CD4-positive, alpha-beta memory T cell (primary cell): ENCODE results near the gene MTHFD2. TPM values are rescaled to one million over a fixed set of nuclear protein-coding genes. Genes with fewer than 3 reads are reported as not detected.

Experiments used
- CTCF ChIA-PET: fragments of 350-600 bp; sonication (Branson Sonifier 250); formaldehyde crosslinking; loops from one replicate; lab custom pipeline; 2021; ENCODE audit warnings: inconsistent platforms; ENCODE audit not compliant: partially characterized antibody; lab: Charles Lee
- POLR2A ChIA-PET: fragments of 350-600 bp; sonication (Branson Sonifier 250); formaldehyde crosslinking; loops from one replicate; lab custom pipeline; 2021; ENCODE audit not compliant: partially characterized antibody; lab: Charles Lee
- DNase-seq, 5 donors: peaks; one replicate each; pipeline versions ENCODE4 v3.0.0 to v3.0.0-alpha.2; 2020 to 2022; ENCODE audit warnings: mixed read lengths in 1 of 5
- H3K27ac ChIP-seq: one replicate; pipeline ENCODE4 v1.7.0; 2013; ENCODE audit warnings: low read depth, low read length
- H3K27me3 ChIP-seq: 2 replicates; pipeline ENCODE4 v1.7.0; 2013; ENCODE audit warnings: mild to moderate bottlenecking, low read length, moderate library complexity; ENCODE audit not compliant: insufficient read depth
- H3K36me3 ChIP-seq: 2 replicates; pipeline ENCODE4 v1.7.0; 2013; ENCODE audit warnings: mild to moderate bottlenecking, low read length, moderate library complexity; ENCODE audit not compliant: insufficient read depth
- H3K4me1 ChIP-seq: 2 replicates; pipeline ENCODE4 v1.7.0; 2013; ENCODE audit warnings: mild to moderate bottlenecking, low read length, moderate library complexity; ENCODE audit not compliant: insufficient read depth
- H3K4me3 ChIP-seq, 2 donors: one replicate each; pipeline ENCODE4 v1.7.0; 2013; ENCODE audit warnings: low read length in 2 of 2, mild to moderate bottlenecking in 1 of 2
- H3K9me3 ChIP-seq, 2 donors: one replicate each; pipeline ENCODE4 v1.7.0; 2013; ENCODE audit warnings: low read length in 2 of 2, control low read depth in 1 of 2; ENCODE audit not compliant: control insufficient read depth in 1 of 2
- H3K27ac Mint-ChIP-seq, 7 donors: one replicate each; pipeline ENCODE4 v1.8.0; 2020 to 2021; ENCODE audit warnings: mixed read lengths in 7 of 7, mild to moderate bottlenecking in 6 of 7, inconsistent platforms in 3 of 7, moderate library complexity in 3 of 7
- H3K27me3 Mint-ChIP-seq, 2 donors: one replicate each; pipeline ENCODE4 v1.8.0; 2020 to 2021; ENCODE audit warnings: mixed read lengths in 2 of 2
- H3K36me3 Mint-ChIP-seq, 2 donors: one replicate each; pipeline ENCODE4 v1.8.0; 2020 to 2021; ENCODE audit warnings: mixed read lengths in 2 of 2, inconsistent platforms in 1 of 2, mild to moderate bottlenecking in 1 of 2
- H3K4me1 Mint-ChIP-seq, 4 donors: one replicate each; pipeline ENCODE4 v1.8.0; 2020 to 2021; ENCODE audit warnings: mixed read lengths in 4 of 4, mild to moderate bottlenecking in 1 of 4
- H3K4me3 Mint-ChIP-seq, 8 donors: one replicate each; pipeline ENCODE4 v1.8.0; 2020 to 2021; ENCODE audit warnings: mixed read lengths in 8 of 8, mild to moderate bottlenecking in 7 of 8, moderate library complexity in 6 of 8, inconsistent platforms in 3 of 8
- H3K9me3 Mint-ChIP-seq, 8 donors: one replicate each; pipeline ENCODE4 v1.8.0; 2020 to 2021; ENCODE audit warnings: mixed read lengths in 8 of 8, mild to moderate bottlenecking in 5 of 8, inconsistent platforms in 3 of 8, moderate library complexity in 1 of 8
- intact Hi-C: fragments of 100-400 bp; cut with micrococcal nuclease; formaldehyde crosslinking; loops from one replicate; pipeline ENCODE4 v1.15.1; 2023
- polyA plus RNA-seq, 2 donors: library from polyadenylated mRNA; unstranded; fragments of 300-500 nt; fragmentation: Illumina TruSeq; gene quantifications; one replicate each; pipeline ENCODE4 v1.2.3, GENCODE V29; 2021
- total RNA-seq, 2 experiments: library from RNA; stranded (reverse); gene quantifications; one replicate each; pipeline ENCODE4 v1.2.3, GENCODE V29; 2021

Gene MTHFD2
- total and polyA plus RNA-seq, 4 experiments from 2014 or later, result 13.7 to 25.0 (median 20.1) TPM

- H3K4me1 ChIP-seq, result peaks cover 13% of the 10 kb centered on the region
- POLR2A ChIA-PET, result interaction anchor here (0.8 kb wide), 1 partner anchor 16 kb away, joined by 3 read pairs; the partner anchor contains the start of gene MOB1A
- H3K36me3 ChIP-seq, result no peaks in the 10 kb centered on the region
- Mint-ChIP-seq H3K27ac (no peak overlapping the region), H3K27me3 (peaks cover 0 to 3% of the 10 kb centered on the region in 2 donors), H3K9me3 (no peaks in the 10 kb centered on the region), H3K4me3 (no peak overlapping the region), H3K4me1 (peaks cover 11 to 20% (median 15%) of the 10 kb centered on the region in 4 donors), H3K36me3 (peaks cover 0 to 4% of the 10 kb centered on the region in 2 donors)
- DNase-seq, result no peak
- intact Hi-C loops, result loop anchor here (5.0 to 10.0 kb wide), 2 partner anchors 200 to 807 kb away; partner anchors contain the start of gene ALMS1
- CTCF ChIA-PET, result no interaction called here
- H3K27ac ChIP-seq, result no peak overlapping the region
- H3K27me3 ChIP-seq, result no peaks in the 10 kb centered on the region
- H3K4me3 ChIP-seq, result no peak overlapping the region
- H3K9me3 ChIP-seq, result no peaks in the 10 kb centered on the region
These were observed 3.6 kb upstream of the MTHFD2 start for GRCh38 chr2:74194799-74195198.

- Histone ChIP-seq H3K4me3 (no peak overlapping the region), H3K27me3 (no peaks in the 10 kb centered on the region), H3K27ac (no peak overlapping the region), H3K36me3 (no peaks in the 10 kb centered on the region), H3K9me3 (no peaks in the 10 kb centered on the region), H3K4me1 (peaks cover 35% of the 10 kb centered on the region)
- Mint-ChIP-seq H3K27ac (peak overlapping the region in 2 of 7 donors; percentile 41 to 59), H3K27me3 (no peaks in the 10 kb centered on the region), H3K4me3 (peak overlapping the region in 3 of 8 donors; percentile 24 to 50 (median 41)), H3K36me3 (peaks cover 0 to 4% of the 10 kb centered on the region in 2 donors), H3K4me1 (peaks cover 19 to 37% (median 28%) of the 10 kb centered on the region in 4 donors), H3K9me3 (no peaks in the 10 kb centered on the region)
- CTCF ChIA-PET, result interaction anchor here (0.7 to 1.2 kb wide), 3 partner anchors 18 to 138 kb away, joined by 3 to 8 read pairs (median 3); partner anchors contain the start of genes BOLA3 and MOB1A
- intact Hi-C loops, result loop anchor here (5.0 to 10.0 kb wide), 2 partner anchors 198 to 810 kb away; partner anchors contain the start of gene ALMS1
- DNase-seq, result no peak
- POLR2A ChIA-PET, result interaction anchor here (6.1 kb wide), 1 partner anchor 18 kb away, joined by 128 read pairs; the partner anchor contains the start of gene MOB1A
These were observed 1.4 kb upstream of the MTHFD2 start for GRCh38 chr2:74197049-74197448.

- Mint-ChIP-seq H3K9me3 (no peaks in the 10 kb centered on the region), H3K36me3 (peaks cover 0 to 4% of the 10 kb centered on the region in 2 donors)
- H3K4me3 ChIP-seq, result peak overlapping the region; percentile 2 to 85
These were observed 373 bp upstream of the MTHFD2 start for GRCh38 chr2:74198023-74198460.

GRCh38 chr2:74199275-74199701 lies 873 bp downstream of the MTHFD2 start:
- Mint-ChIP-seq H3K27me3 (no peaks in the 10 kb centered on the region), H3K27ac (peak overlapping the region; percentile 89 to 99 (median 96)), H3K4me1 (peaks cover 20 to 46% (median 33%) of the 10 kb centered on the region in 4 donors), H3K4me3 (peak overlapping the region; percentile 94 to 100 (median 96)), H3K36me3 (peaks cover 4% of the 10 kb centered on the region in 2 donors), H3K9me3 (no peaks in the 10 kb centered on the region)
- POLR2A ChIA-PET, result interaction anchor here (0.9 to 6.1 kb wide), 15 partner anchors 8 to 371 kb away, joined by 3 to 128 read pairs (median 4); partner anchors contain the start of genes BOLA3, DGUOK, MOB1A and STAMBP
- Histone ChIP-seq H3K9me3 (no peaks in the 10 kb centered on the region), H3K4me1 (peaks cover 37% of the 10 kb centered on the region), H3K27ac (peak overlapping the region; percentile 86), H3K36me3 (no peaks in the 10 kb centered on the region), H3K27me3 (no peaks in the 10 kb centered on the region), H3K4me3 (peak overlapping the region; percentile 85 to 91)
- intact Hi-C loops, result loop anchor here (1.0 to 10.0 kb wide), 4 partner anchors 21 to 812 kb away; partner anchors contain the start of genes ALMS1, BOLA3 and MOB1A
- DNase-seq, result no peak
- CTCF ChIA-PET, result interaction anchor here (0.7 to 3.7 kb wide), 14 partner anchors 8 to 374 kb away, joined by 3 to 51 read pairs (median 5); partner anchors contain the start of genes MOB1A and STAMBP

More at GRCh38 chr2:74198023-74198460, 373 bp upstream of the MTHFD2 start:
- no peak for DNase-seq
- H3K4me1 ChIP-seq, result peaks cover 35% of the 10 kb centered on the region
- H3K4me3 Mint-ChIP-seq, result peak overlapping the region; percentile 94 to 100 (median 98)
- H3K27me3 Mint-ChIP-seq, result no peaks in the 10 kb centered on the region
- intact Hi-C loops, result loop anchor here (1.0 to 10.0 kb wide), 5 partner anchors 8 to 811 kb away; partner anchors contain the start of genes ALMS1 and BOLA3
- H3K27ac Mint-ChIP-seq, result peak overlapping the region; percentile 89 to 100 (median 99)
- no peaks in the 10 kb centered on the region for H3K27me3 ChIP-seq
- CTCF ChIA-PET, result interaction anchor here (0.8 to 3.7 kb wide), 11 partner anchors 9 to 373 kb away, joined by 3 to 51 read pairs (median 7); partner anchors contain the start of genes MOB1A and STAMBP
- POLR2A ChIA-PET, result interaction anchor here (0.5 to 6.1 kb wide), 14 partner anchors 9 to 461 kb away, joined by 3 to 128 read pairs (median 4); partner anchors contain the start of genes BOLA3, DGUOK, MOB1A and STAMBP
- H3K27ac ChIP-seq, result peak overlapping the region; percentile 86
- peaks cover 19 to 37% (median 28%) of the 10 kb centered on the region in 4 donors for H3K4me1 Mint-ChIP-seq
- no peaks in the 10 kb centered on the region for H3K36me3 ChIP-seq
- H3K9me3 ChIP-seq, result no peaks in the 10 kb centered on the region

GRCh38 chr2:74199871-74200305 lies 1.5 kb downstream of the MTHFD2 start:
- Histone ChIP-seq H3K27ac (peak overlapping the region; percentile 86), H3K4me3 (peak overlapping the region; percentile 85 to 91), H3K4me1 (peaks cover 43% of the 10 kb centered on the region), H3K36me3 (no peaks in the 10 kb centered on the region), H3K9me3 (no peaks in the 10 kb centered on the region), H3K27me3 (no peaks in the 10 kb centered on the region)
- ChIA-PET POLR2A (interaction anchor here (0.9 to 6.1 kb wide), 8 partner anchors 21 to 273 kb away, joined by 3 to 128 read pairs (median 4); partner anchors contain the start of genes BOLA3, DGUOK, MOB1A and WBP1), CTCF (interaction anchor here (0.7 to 3.7 kb wide), 11 partner anchors 16 to 375 kb away, joined by 3 to 51 read pairs (median 6); partner anchors contain the start of gene MOB1A)
- intact Hi-C loops, result loop anchor here (1.0 to 10.0 kb wide), 5 partner anchors 22 to 813 kb away; partner anchors contain the start of genes ALMS1, BOLA3 and MOB1A
- peaks cover 24 to 52% (median 37%) of the 10 kb centered on the region in 4 donors for H3K4me1 Mint-ChIP-seq
- H3K36me3 Mint-ChIP-seq, result peaks cover 4% of the 10 kb centered on the region in 2 donors
- peak overlapping the region; percentile 94 to 100 (median 96) for H3K4me3 Mint-ChIP-seq
- no peaks in the 10 kb centered on the region for H3K9me3 Mint-ChIP-seq
- peak in 1 of 5 donors; percentile 6 for DNase-seq
- peak overlapping the region; percentile 89 to 99 (median 96) for H3K27ac Mint-ChIP-seq
- H3K27me3 Mint-ChIP-seq, result no peaks in the 10 kb centered on the region

- peaks cover 56% of the 10 kb centered on the region for H3K4me1 ChIP-seq
- peaks cover 35 to 65% (median 49%) of the 10 kb centered on the region in 4 donors for H3K4me1 Mint-ChIP-seq
- no peaks in the 10 kb centered on the region for H3K36me3 ChIP-seq
- peak overlapping the region in 2 of 8 donors; percentile 31 to 39 for H3K4me3 Mint-ChIP-seq
- intact Hi-C loops, result no loop called here
- POLR2A ChIA-PET, result interaction anchor here (0.7 to 6.1 kb wide), 3 partner anchors 22 to 1410 kb away, joined by 3 to 128 read pairs (median 4); partner anchors contain the start of gene MOB1A
- peaks cover 4 to 6% of the 10 kb centered on the region in 2 donors for H3K36me3 Mint-ChIP-seq
- H3K27ac Mint-ChIP-seq, result peak overlapping the region in 1 of 7 donors; percentile 89
- no peaks in the 10 kb centered on the region for H3K27me3 ChIP-seq
- H3K9me3 ChIP-seq, result no peaks in the 10 kb centered on the region
- H3K27me3 Mint-ChIP-seq, result no peaks in the 10 kb centered on the region
- no peak overlapping the region for H3K27ac ChIP-seq
- CTCF ChIA-PET, result interaction anchor here (1.1 to 3.7 kb wide), 2 partner anchors 9 to 22 kb away, joined by 3 to 51 read pairs; partner anchors contain the start of gene MOB1A
- H3K4me3 ChIP-seq, result no peak overlapping the region
- no peak for DNase-seq
- no peaks in the 10 kb centered on the region for H3K9me3 Mint-ChIP-seq
These were observed 2.8 kb downstream of the MTHFD2 start for GRCh38 chr2:74201196-74201595.
